Right lobe of liver (tissue), 6 donors: ENCODE data around the gene SLC16A14. TPM values are rescaled to one million over a fixed set of nuclear protein-coding genes. Genes with fewer than 3 reads are reported as not detected.
A peak's percentile ranks its signal among the peaks of the same experiment; 100 is the strongest.

Experiments used
- ATAC-seq, 4 donors: fragments of 200-7000 bp; cut with Tn5 transposase; one replicate each; pipeline ENCODE4 v1.9.1; 2020; ENCODE audit warnings: mild to moderate bottlenecking in 4 of 4, moderate library complexity in 4 of 4
- DNase-seq, 3 donors: peaks; one replicate each; pipeline ENCODE4 v3.0.0-alpha.2; 2020
- H3K27ac ChIP-seq, 3 donors: fragments of 200-600 bp; one replicate each; pipeline ENCODE4 v1.8.0; 2022
- H3K27me3 ChIP-seq, 2 donors: fragments of 200-600 bp; one replicate each; pipeline ENCODE4 v1.8.0; 2022
- H3K36me3 ChIP-seq, 4 donors: fragments of 200-600 bp; sonication (generic) in 1 of 4; one replicate each; pipeline versions ENCODE4 v1.5.1 to v1.8.0; 2017 to 2022; ENCODE audit warnings: control low read depth in 1 of 4
- H3K4me1 ChIP-seq, 4 donors: fragments of 200-600 bp; sonication (generic) in 1 of 4; one replicate each; pipeline versions ENCODE4 v1.5.1 to v1.8.0; 2017 to 2022; ENCODE audit warnings: control low read depth in 1 of 4
- H3K4me3 ChIP-seq, 3 donors: fragments of 200-600 bp; one replicate each; pipeline ENCODE4 v1.8.0; 2022
- H3K9me3 ChIP-seq, 4 donors: fragments of 200-600 bp; sonication (generic) in 1 of 4; one replicate each; pipeline versions ENCODE4 v1.5.1 to v1.8.0; 2017 to 2022; ENCODE audit warnings: control low read depth in 1 of 4
- POLR2A ChIP-seq: fragments of 450-650 bp; IDR thresholded peaks from one replicate; pipeline ENCODE4 v1.6.1; 2017; ENCODE audit warnings: antibody characterized with exemption, mild to moderate bottlenecking
- WGBS: methylation state at CpG from one replicate; pipeline ENCODE4 v1.1.6; 2018; ENCODE audit warnings: low coverage, low lambda C conversion rate; ENCODE audit not compliant: insufficient coverage; ENCODE audit errors: missing lambda C conversion rate; 5-methylcytosine and 5-hydroxymethylcytosine counted together
- intact Hi-C, 2 donors: fragments of 100-400 bp; cut with DNase I; formaldehyde crosslinking; loops; one replicate each; pipeline versions ENCODE4 v1.11.2 to v1.14.1; 2022
- total RNA-seq, 6 experiments: library from RNA; depleted of rRNA in 2 of 6; stranded (reverse); fragments of >200 nt in 2 of 6; fragmentation: NEBNext Ultra II Directional in 3 of 6; extraction: Animal tissue kit (Norgen Biotek cat#: 25700) in 3 of 6; gene quantifications; one replicate each; pipeline versions ENCODE4 v1.1.0 to v1.2.4, GENCODE V29; 2016 to 2023
- TF ChIP-seq, protein P1 (sequence below), 4 donors: fragments of 200-600 bp in 3 of 4; fragments of 450-650 bp in 1 of 4; IDR thresholded peaks; one replicate each; pipeline versions ENCODE4 v1.5.1 to v1.8.0; 2016 to 2022; ENCODE audit warnings: antibody characterized with exemption in 4 of 4, mild to moderate bottlenecking in 2 of 4
- donor health status: DM: no; HTN: yes; CAD: no.
- donor health status: DM: no; HTN: no; CAD: no.
- donor health status: DM: no; HTN: no; CAD: no.
- donor health status: DM: no; HTN: yes; CAD: no.
- donor health status: DM: no; HTN: yes; CAD: no.

SLC16A14 gene
- total RNA-seq, 6 experiments from 2014 or later, result 0.14 to 2.1 (median 0.60) TPM

- no peaks in the 10 kb centered on the region for H3K27me3 ChIP-seq
- DNase-seq (no peak), ATAC-seq (peak in 1 of 4 donors; percentile 34)
- 71% methylated on average over 5 of the region's 8 CpGs for WGBS
- H3K36me3 ChIP-seq, result no peaks in the 10 kb centered on the region
- TF ChIP-seq, protein P1, sequence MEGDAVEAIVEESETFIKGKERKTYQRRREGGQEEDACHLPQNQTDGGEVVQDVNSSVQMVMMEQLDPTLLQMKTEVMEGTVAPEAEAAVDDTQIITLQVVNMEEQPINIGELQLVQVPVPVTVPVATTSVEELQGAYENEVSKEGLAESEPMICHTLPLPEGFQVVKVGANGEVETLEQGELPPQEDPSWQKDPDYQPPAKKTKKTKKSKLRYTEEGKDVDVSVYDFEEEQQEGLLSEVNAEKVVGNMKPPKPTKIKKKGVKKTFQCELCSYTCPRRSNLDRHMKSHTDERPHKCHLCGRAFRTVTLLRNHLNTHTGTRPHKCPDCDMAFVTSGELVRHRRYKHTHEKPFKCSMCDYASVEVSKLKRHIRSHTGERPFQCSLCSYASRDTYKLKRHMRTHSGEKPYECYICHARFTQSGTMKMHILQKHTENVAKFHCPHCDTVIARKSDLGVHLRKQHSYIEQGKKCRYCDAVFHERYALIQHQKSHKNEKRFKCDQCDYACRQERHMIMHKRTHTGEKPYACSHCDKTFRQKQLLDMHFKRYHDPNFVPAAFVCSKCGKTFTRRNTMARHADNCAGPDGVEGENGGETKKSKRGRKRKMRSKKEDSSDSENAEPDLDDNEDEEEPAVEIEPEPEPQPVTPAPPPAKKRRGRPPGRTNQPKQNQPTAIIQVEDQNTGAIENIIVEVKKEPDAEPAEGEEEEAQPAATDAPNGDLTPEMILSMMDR (IDR thresholded peaks at IDR 0.05), result no peak
- H3K4me1 ChIP-seq, result peaks cover 0 to 8% (median 3%) of the 10 kb centered on the region in 4 donors
- H3K27ac ChIP-seq, result no peak overlapping the region
- no peaks in the 10 kb centered on the region for H3K9me3 ChIP-seq
- H3K4me3 ChIP-seq, result no peak overlapping the region
- intact Hi-C loops, result no loop called here
Measured at GRCh38 chr2:230075988-230076631, 7.4 kb upstream of the SLC16A14 start.

DNA sequence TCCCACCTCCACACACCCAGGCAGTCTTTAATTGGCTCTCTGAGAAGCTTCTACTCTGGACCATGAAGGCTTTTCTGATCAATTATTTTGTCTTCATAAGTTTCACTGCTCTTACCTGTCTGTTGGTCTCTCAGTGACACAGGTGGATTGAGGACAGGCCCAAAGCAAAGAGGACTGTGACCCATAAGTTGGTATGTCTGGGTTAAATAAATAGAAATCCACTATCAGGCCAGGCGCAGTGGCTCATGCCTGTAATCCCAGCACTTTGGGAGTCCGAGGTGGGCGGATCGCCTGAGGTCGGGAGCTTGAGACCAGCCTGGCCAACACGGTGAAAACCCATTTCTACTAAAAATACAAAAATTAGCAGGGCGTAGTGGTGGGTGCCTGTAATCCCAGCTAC, 2.7 kb upstream of the SLC16A14 start:
- Histone ChIP-seq H3K27ac (no peak overlapping the region), H3K4me1 (peaks cover 0 to 8% (median 3%) of the 10 kb centered on the region in 4 donors), H3K4me3 (no peak overlapping the region), H3K27me3 (no peaks in the 10 kb centered on the region), H3K36me3 (no peaks in the 10 kb centered on the region), H3K9me3 (no peaks in the 10 kb centered on the region)
- TF ChIP-seq, protein P1 (IDR thresholded peaks at IDR 0.05), result no peak
- no peak for TF ChIP-seq POLR2A
- DNase-seq, result peak in 1 of 3 donors; percentile 67
- intact Hi-C loops, result no loop called here
- ATAC-seq, result peak; percentile 46 to 65 (median 54)
- 33% methylated on average over 7 of the region's 7 CpGs for WGBS

- ATAC-seq (no peak), DNase-seq (no peak)
- H3K27me3 ChIP-seq, result no peaks in the 10 kb centered on the region
- no peaks in the 10 kb centered on the region for H3K9me3 ChIP-seq
- peaks cover 0 to 6% (median 3%) of the 10 kb centered on the region in 4 donors for H3K4me1 ChIP-seq
- WGBS, result 93% methylated on average over 6 of the region's 6 CpGs
- TF ChIP-seq, protein P1 (IDR thresholded peaks at IDR 0.05), result no peak
- no peak for TF ChIP-seq POLR2A
- H3K36me3 ChIP-seq, result no peaks in the 10 kb centered on the region
- H3K27ac ChIP-seq, result no peak overlapping the region
- intact Hi-C loops, result no loop called here
- H3K4me3 ChIP-seq, result no peak overlapping the region
Measured at GRCh38 chr2:230069402-230069801, 678 bp upstream of the SLC16A14 start.

GRCh38 chr2:230068016-230068650, 591 bp downstream of the SLC16A14 start:
- WGBS, result no CpG with 5 or more reads among the region's 60 CpGs
- intact Hi-C loops, result no loop called here
- DNase-seq, result peak; percentile 58 to 73 (median 61)
- TF ChIP-seq, protein P1 (IDR thresholded peaks at IDR 0.05), result peak in 1 of 4 donors; percentile 15
- TF ChIP-seq POLR2A, result no peak
- Histone ChIP-seq H3K27ac (peak overlapping the region in 2 of 3 donors; percentile 22 to 33), H3K4me1 (peaks cover 0 to 6% (median 3%) of the 10 kb centered on the region in 4 donors), H3K36me3 (no peaks in the 10 kb centered on the region), H3K9me3 (no peaks in the 10 kb centered on the region), H3K27me3 (no peaks in the 10 kb centered on the region), H3K4me3 (peak overlapping the region; percentile 51 to 63 (median 59))
- peak; percentile 55 to 57 (median 56) for ATAC-seq
